ENCODE measurements around the gene SMAD6. TPM values are rescaled to one million over a fixed set of nuclear protein-coding genes. Genes with fewer than 3 reads are reported as not detected.

SMAD6 gene
- total and polyA plus RNA-seq, 3 experiments from 2014 or later, result 0.04 to 0.26 TPM; not detected in 1

GRCh38 chr15:66761726-66762595, 59.9 kb downstream of the SMAD6 start:
- H3K27me3 Mint-ChIP-seq, result peaks cover 28 to 68% of the 10 kb centered on the region in 2 donors
- H3K9me3 Mint-ChIP-seq, result peaks cover 0 to 1% (median 0%) of the 10 kb centered on the region in 5 donors

GRCh38 chr15:66763186-66764071, 61.4 kb downstream of the SMAD6 start:
- Mint-ChIP-seq H3K36me3 (no peaks in the 10 kb centered on the region), H3K27me3 (peaks cover 27 to 64% of the 10 kb centered on the region in 2 donors), H3K4me3 (no peak overlapping the region), H3K27ac (no peak overlapping the region), H3K4me1 (peaks cover 0 to 3% (median 0%) of the 10 kb centered on the region in 3 donors), H3K9me3 (no peaks in the 10 kb centered on the region)
- peak in 1 of 5 donors; percentile 31 for DNase-seq
- H3K4me1 ChIP-seq (ENCODE audit: insufficient read depth, low read length), result no peaks in the 10 kb centered on the region
- H3K36me3 ChIP-seq (ENCODE audit: insufficient read depth, low read length), result no peaks in the 10 kb centered on the region
- no peak overlapping the region for H3K27ac ChIP-seq (ENCODE audit: low read depth, low read length)
- ChIA-PET CTCF (no interaction called here), POLR2A (no interaction called here)
- no peak overlapping the region for H3K4me3 ChIP-seq (ENCODE audit: low read length)
- H3K27me3 ChIP-seq (ENCODE audit: insufficient read depth, low read length, poor library complexity, severe bottlenecking), result no peaks in the 10 kb centered on the region
- H3K9me3 ChIP-seq (ENCODE audit: low read length), result no peaks in the 10 kb centered on the region

More at GRCh38 chr15:66761726-66762595, 59.9 kb downstream of the SMAD6 start:
- H3K27ac Mint-ChIP-seq, result no peak overlapping the region
- Histone ChIP-seq H3K4me3 (ENCODE audit: low read length) (no peak overlapping the region), H3K9me3 (ENCODE audit: low read length) (no peaks in the 10 kb centered on the region), H3K27ac (ENCODE audit: low read depth, low read length) (no peak overlapping the region), H3K36me3 (ENCODE audit: insufficient read depth, low read length) (no peaks in the 10 kb centered on the region), H3K27me3 (ENCODE audit: insufficient read depth, low read length, poor library complexity, severe bottlenecking) (no peaks in the 10 kb centered on the region), H3K4me1 (ENCODE audit: insufficient read depth, low read length) (no peaks in the 10 kb centered on the region)
- peaks cover 0 to 3% (median 0%) of the 10 kb centered on the region in 3 donors for H3K4me1 Mint-ChIP-seq
- no peaks in the 10 kb centered on the region for H3K36me3 Mint-ChIP-seq
- ChIA-PET POLR2A (no interaction called here), CTCF (no interaction called here)
- peak in 1 of 5 donors; percentile 26 for DNase-seq
- H3K4me3 Mint-ChIP-seq, result no peak overlapping the region

GRCh38 chr15:66764072-66764786, 62.2 kb downstream of the SMAD6 start:
- Histone ChIP-seq H3K27ac (ENCODE audit: low read depth, low read length) (no peak overlapping the region), H3K4me3 (ENCODE audit: low read length) (no peak overlapping the region), H3K36me3 (ENCODE audit: insufficient read depth, low read length) (no peaks in the 10 kb centered on the region), H3K9me3 (ENCODE audit: low read length) (no peaks in the 10 kb centered on the region), H3K4me1 (ENCODE audit: insufficient read depth, low read length) (no peaks in the 10 kb centered on the region), H3K27me3 (ENCODE audit: insufficient read depth, low read length, poor library complexity, severe bottlenecking) (no peaks in the 10 kb centered on the region)
- no peak overlapping the region for H3K27ac Mint-ChIP-seq
- no peaks in the 10 kb centered on the region for H3K36me3 Mint-ChIP-seq
- H3K4me3 Mint-ChIP-seq, result no peak overlapping the region
- no peaks in the 10 kb centered on the region for H3K9me3 Mint-ChIP-seq
- H3K27me3 Mint-ChIP-seq, result peaks cover 27 to 62% of the 10 kb centered on the region in 2 donors
- CTCF ChIA-PET, result no interaction called here
- POLR2A ChIA-PET, result no interaction called here
- H3K4me1 Mint-ChIP-seq, result peaks cover 0 to 3% (median 0%) of the 10 kb centered on the region in 3 donors
- no peak for DNase-seq

- CTCF ChIA-PET, result no interaction called here
- no peaks in the 10 kb centered on the region for H3K36me3 ChIP-seq (ENCODE audit: insufficient read depth, low read length)
- Mint-ChIP-seq H3K4me1 (peaks cover 0 to 3% (median 0%) of the 10 kb centered on the region in 3 donors), H3K27ac (no peak overlapping the region), H3K4me3 (no peak overlapping the region), H3K9me3 (no peaks in the 10 kb centered on the region), H3K27me3 (peaks cover 27 to 63% of the 10 kb centered on the region in 2 donors), H3K36me3 (no peaks in the 10 kb centered on the region)
- no peak overlapping the region for H3K27ac ChIP-seq (ENCODE audit: low read depth, low read length)
- DNase-seq, result no peak
- no peaks in the 10 kb centered on the region for H3K4me1 ChIP-seq (ENCODE audit: insufficient read depth, low read length)
- H3K27me3 ChIP-seq (ENCODE audit: insufficient read depth, low read length, poor library complexity, severe bottlenecking), result no peaks in the 10 kb centered on the region
- no peaks in the 10 kb centered on the region for H3K9me3 ChIP-seq (ENCODE audit: low read length)
- H3K4me3 ChIP-seq (ENCODE audit: low read length), result no peak overlapping the region
- POLR2A ChIA-PET, result no interaction called here
Observed at GRCh38 chr15:66765478-66766281, 63.6 kb downstream of the SMAD6 start.

GRCh38 chr15:66766282-66767230, 64.5 kb downstream of the SMAD6 start:
- CTCF ChIA-PET, result no interaction called here
- no peak overlapping the region for H3K27ac ChIP-seq (ENCODE audit: low read depth, low read length)
- Mint-ChIP-seq H3K27me3 (peaks cover 22 to 61% of the 10 kb centered on the region in 2 donors), H3K9me3 (no peaks in the 10 kb centered on the region), H3K4me3 (no peak overlapping the region), H3K27ac (no peak overlapping the region), H3K36me3 (no peaks in the 10 kb centered on the region), H3K4me1 (peaks cover 0 to 3% (median 0%) of the 10 kb centered on the region in 3 donors)
- no peaks in the 10 kb centered on the region for H3K36me3 ChIP-seq (ENCODE audit: insufficient read depth, low read length)
- no peaks in the 10 kb centered on the region for H3K9me3 ChIP-seq (ENCODE audit: low read length)
- DNase-seq, result no peak
- no peaks in the 10 kb centered on the region for H3K4me1 ChIP-seq (ENCODE audit: insufficient read depth, low read length)
- POLR2A ChIA-PET, result no interaction called here
- no peaks in the 10 kb centered on the region for H3K27me3 ChIP-seq (ENCODE audit: insufficient read depth, low read length, poor library complexity, severe bottlenecking)
- no peak overlapping the region for H3K4me3 ChIP-seq (ENCODE audit: low read length)

- no peaks in the 10 kb centered on the region for H3K9me3 Mint-ChIP-seq
- H3K27ac Mint-ChIP-seq, result no peak overlapping the region
- H3K36me3 Mint-ChIP-seq, result no peaks in the 10 kb centered on the region
- no peak for DNase-seq
- Histone ChIP-seq H3K27ac (ENCODE audit: low read depth, low read length) (no peak overlapping the region), H3K4me3 (ENCODE audit: low read length) (no peak overlapping the region), H3K36me3 (ENCODE audit: insufficient read depth, low read length) (no peaks in the 10 kb centered on the region), H3K9me3 (ENCODE audit: low read length) (no peaks in the 10 kb centered on the region), H3K27me3 (ENCODE audit: insufficient read depth, low read length, poor library complexity, severe bottlenecking) (no peaks in the 10 kb centered on the region), H3K4me1 (ENCODE audit: insufficient read depth, low read length) (no peaks in the 10 kb centered on the region)
- CTCF ChIA-PET, result no interaction called here
- peaks cover 0 to 3% (median 0%) of the 10 kb centered on the region in 3 donors for H3K4me1 Mint-ChIP-seq
- POLR2A ChIA-PET, result no interaction called here
- H3K4me3 Mint-ChIP-seq, result no peak overlapping the region
- H3K27me3 Mint-ChIP-seq, result peaks cover 19 to 54% of the 10 kb centered on the region in 2 donors
Observed at GRCh38 chr15:66767240-66767659, 65.2 kb downstream of the SMAD6 start.

GRCh38 chr15:66768987-66769386, 67.0 kb downstream of the SMAD6 start:
- Mint-ChIP-seq H3K4me1 (peaks cover 0 to 3% (median 0%) of the 10 kb centered on the region in 3 donors), H3K27me3 (peaks cover 13 to 40% of the 10 kb centered on the region in 2 donors), H3K27ac (peak overlapping the region in 1 of 8 donors; percentile 33), H3K36me3 (no peaks in the 10 kb centered on the region), H3K4me3 (peak overlapping the region in 1 of 7 donors; percentile 54), H3K9me3 (no peaks in the 10 kb centered on the region)
- H3K36me3 ChIP-seq (ENCODE audit: insufficient read depth, low read length), result no peaks in the 10 kb centered on the region
- no peak overlapping the region for H3K27ac ChIP-seq (ENCODE audit: low read depth, low read length)
- H3K4me3 ChIP-seq (ENCODE audit: low read length), result no peak overlapping the region
- ChIA-PET CTCF (no interaction called here), POLR2A (no interaction called here)
- no peaks in the 10 kb centered on the region for H3K9me3 ChIP-seq (ENCODE audit: low read length)
- H3K27me3 ChIP-seq (ENCODE audit: insufficient read depth, low read length, poor library complexity, severe bottlenecking), result no peaks in the 10 kb centered on the region
- no peak for DNase-seq
- H3K4me1 ChIP-seq (ENCODE audit: insufficient read depth, low read length), result no peaks in the 10 kb centered on the region
